SK-N-SH (cell line): ENCODE measurements around the gene RDH12. TPM values are rescaled to one million over a fixed set of nuclear protein-coding genes. Genes with fewer than 3 reads are reported as not detected.
"Not testable (repeated sequence)": the region's sequence is repeated elsewhere in the genome, so short reads cannot be mapped to it uniquely, and the experiment has no call there.

Experiments
- CTCF ChIA-PET: fragments of 300-600, 350-600 bp; formaldehyde crosslinking; extraction: SDS; loops from one replicate; lab custom pipeline; 2021; lab: Yijun Ruan, JAX
- POLR2A ChIA-PET: fragments of 350-600 bp; sonication (Branson Sonifier 250); formaldehyde crosslinking; extraction: SDS; loops from one replicate; lab custom pipeline; 2020; ENCODE audit warnings: antibody characterized with exemption, inconsistent platforms; lab: Yijun Ruan, JAX
- DNase-seq: peaks from one replicate; pipeline ENCODE4 v3.0.0; 2012
- H2AFZ ChIP-seq: fragments of 200-600 bp; sonication (generic); 2 replicates; pipeline ENCODE4 v1.8.1; 2016; ENCODE audit warnings: antibody characterized with exemption, mild to moderate bottlenecking, low read depth
- H3F3A ChIP-seq: fragments of 200-600 bp; sonication (generic); replicated peaks from 2 replicates; pipeline ENCODE3; 2016; ENCODE audit warnings: antibody characterized with exemption, mild to moderate bottlenecking; ENCODE audit not compliant: insufficient read depth
- H3K27ac ChIP-seq, 2 experiments: fragments of 200-500 bp in 1 of 2; fragments of 200-600 bp in 1 of 2; sonication (Bioruptor generic) in 1 of 2; sonication (generic), shearing (Covaris generic) in 1 of 2; 2 replicates each; pipeline versions ENCODE4 v1.5.1 to v1.6.1; 2014 to 2016; ENCODE audit warnings: low read depth in 2 of 2, inconsistent platforms in 1 of 2, low read length in 1 of 2, mild to moderate bottlenecking in 1 of 2, mixed read lengths in 1 of 2
- H3K27me3 ChIP-seq: fragments of 200-600 bp; sonication (generic), shearing (Covaris generic); 2 replicates; pipeline ENCODE4 v1.6.1; 2016; ENCODE audit warnings: mixed run types; ENCODE audit not compliant: insufficient read depth
- H3K36me3 ChIP-seq, 2 experiments: fragments of 200-500 bp in 1 of 2; fragments of 200-600 bp in 1 of 2; sonication (Bioruptor generic) in 1 of 2; sonication (generic) in 1 of 2; replicated peaks in 1 of 2; 2 replicates each; pipeline versions ENCODE3 to v1.5.1; 2014 to 2016; ENCODE audit warnings: low read length in 1 of 2, mild to moderate bottlenecking in 1 of 2; ENCODE audit not compliant: insufficient read depth in 2 of 2, control insufficient read depth in 1 of 2
- H3K4me1 ChIP-seq, 2 experiments: fragments of 200-500 bp in 1 of 2; fragments of 200-600 bp in 1 of 2; sonication (Bioruptor generic) in 1 of 2; sonication (generic), shearing (Covaris generic) in 1 of 2; 2 replicates each; pipeline versions ENCODE4 v1.5.1 to v1.6.1; 2014 to 2016; ENCODE audit warnings: low read depth in 1 of 2, low read length in 1 of 2, mixed run types in 1 of 2; ENCODE audit not compliant: insufficient read depth in 2 of 2, control insufficient read depth in 1 of 2
- H3K4me2 ChIP-seq: fragments of 200-600 bp; sonication (generic), shearing (Covaris generic); 2 replicates; pipeline ENCODE4 v1.6.1; 2017; ENCODE audit warnings: mixed run types
- H3K4me3 ChIP-seq, 2 experiments: fragments of 200-500 bp in 1 of 2; fragments of 200-600 bp in 1 of 2; sonication (Bioruptor generic) in 1 of 2; sonication (generic), shearing (Covaris generic) in 1 of 2; 2 replicates each; pipeline versions ENCODE4 v1.5.1 to v1.8.1; 2014 to 2016; ENCODE audit warnings: low read depth in 2 of 2, inconsistent platforms in 1 of 2, low read length in 1 of 2, mild to moderate bottlenecking in 1 of 2, mixed read lengths in 1 of 2, moderate library complexity in 1 of 2
- H3K79me2 ChIP-seq: fragments of 200-600 bp; sonication (generic); 2 replicates; pipeline ENCODE4 v1.8.1; 2017; ENCODE audit warnings: mild to moderate bottlenecking; ENCODE audit not compliant: insufficient read depth
- H3K9ac ChIP-seq: fragments of 200-600 bp; sonication (generic); 2 replicates; pipeline ENCODE4 v1.6.1; 2017; ENCODE audit warnings: mixed run types
- H3K9me2 ChIP-seq: fragments of 200-600 bp; sonication (generic); 2 replicates; pipeline ENCODE4 v1.6.1; 2017; ENCODE audit warnings: mixed run types
- H3K9me3 ChIP-seq: fragments of 200-600 bp; sonication (generic); 2 replicates; pipeline ENCODE4 v1.6.1; 2017; ENCODE audit warnings: mixed run types, mild to moderate bottlenecking, moderate library complexity
- H4K20me1 ChIP-seq: fragments of 200-600 bp; sonication (generic); 2 replicates; pipeline ENCODE4 v1.6.1; 2017; ENCODE audit warnings: mild to moderate bottlenecking, mixed run types; ENCODE audit not compliant: insufficient read depth
- CTCF ChIP-seq: fragments of 200-600 bp; sonication (generic); IDR thresholded peaks from 2 replicates; pipeline ENCODE4 v1.6.1; 2017; ENCODE audit warnings: antibody characterized with exemption, mild to moderate bottlenecking, moderate library complexity
- FOXM1 ChIP-seq: IDR thresholded peaks from 2 replicates; pipeline ENCODE4 v1.4.0; 2012; ENCODE audit warnings: low read depth, mild to moderate bottlenecking
- GABPA ChIP-seq: IDR thresholded peaks from 2 replicates; pipeline ENCODE4 v1.4.0; 2012; ENCODE audit warnings: low read depth, mild to moderate bottlenecking
- MEF2A ChIP-seq: IDR thresholded peaks from 2 replicates; pipeline ENCODE4 v1.4.0; 2012; ENCODE audit warnings: low read depth, borderline replicate concordance
- PBX3 ChIP-seq: IDR thresholded peaks from 2 replicates; pipeline ENCODE4; 2012
- REST ChIP-seq: IDR thresholded peaks from 2 replicates; pipeline ENCODE4 v1.6.1; 2012; ENCODE audit warnings: mild to moderate bottlenecking, low read depth, low read length, moderate library complexity
- SMC3 ChIP-seq: IDR thresholded peaks from 2 replicates; pipeline ENCODE4 v1.6.1; 2012; ENCODE audit warnings: low read depth, low read length, improper control_type of control experiment
- WGBS: methylation state at CpG from one replicate; pipeline ENCODE4 v1.1.6; 2017; ENCODE audit warnings: low lambda C conversion rate; 5-methylcytosine and 5-hydroxymethylcytosine counted together
- polyA plus RNA-seq, 3 experiments: library from polyadenylated mRNA; depleted of rRNA; stranded (reverse); fragments of >200 nt; gene quantifications; 2 replicates each; pipeline ENCODE4 v1.2.3, GENCODE V29; 2012

RDH12 gene
- polyA plus RNA-seq, 1 of the 3 experiments (the other 2 are of a cell fraction) = not detected

- Histone ChIP-seq H3K9me3 (no peaks in the 10 kb centered on the region), H3K4me2 (no peak overlapping the region), H2AFZ (no peak overlapping the region), H3K4me1 (peaks cover 0 to 8% of the 10 kb centered on the region in 2 experiments; a peak in 1 of 4 replicates), H3F3A (no peaks in the 10 kb centered on the region), H3K79me2 (no peaks in the 10 kb centered on the region), H3K27ac (no peak overlapping the region), H3K9me2 (no peaks in the 10 kb centered on the region), H3K4me3 (no peak overlapping the region), H3K9ac (no peak overlapping the region), H4K20me1 (no peaks in the 10 kb centered on the region), H3K27me3 (no peaks in the 10 kb centered on the region; the same call in 1 of the 2 replicates), H3K36me3 (no peaks in the 10 kb centered on the region)
- ChIA-PET POLR2A (no interaction called here), CTCF (interaction anchor here (1.0 to 2.4 kb wide), 2 partner anchors 14 to 194 kb away, joined by 3 to 8 read pairs; no protein-coding TSS in a partner anchor)
- no peak for DNase-seq
- TF ChIP-seq PBX3 = no peak
- TF ChIP-seq REST = no peak
- no peak for TF ChIP-seq SMC3
- no peak for TF ChIP-seq GABPA
- TF ChIP-seq FOXM1 = no peak
- TF ChIP-seq CTCF = no peak
- no peak for TF ChIP-seq MEF2A
- WGBS = 46% methylated on average over 2 of the region's 2 CpGs
Observed at GRCh38 chr14:67718265-67718664, 16.6 kb downstream of the RDH12 start.

GRCh38 chr14:67719385-67719784 lies 17.7 kb downstream of the RDH12 start:
- H3K9me2 ChIP-seq, H3K9me3 ChIP-seq, H4K20me1 ChIP-seq, H3K9ac ChIP-seq, H3K4me3 ChIP-seq, H3K4me1 ChIP-seq, H3K27me3 ChIP-seq, H2AFZ ChIP-seq, H3K27ac ChIP-seq, H3K79me2 ChIP-seq, H3F3A ChIP-seq, H3K36me3 ChIP-seq, H3K4me2 ChIP-seq, POLR2A ChIA-PET, DNase-seq: not testable (repeated sequence)
- 16% methylated on average over 3 of the region's 3 CpGs for WGBS
- CTCF ChIA-PET = interaction anchor here (2.4 kb wide), 1 partner anchor 15 kb away, joined by 8 read pairs; no protein-coding TSS in a partner anchor
